SK-N-SH treated with all-trans-retinoic acid at 6 μM for 48 hours (cell line): ENCODE measurements around the gene OPA3.

Experiments used
- ATAC-seq: fragments of 200-7000 bp; cut with Tn5 transposase; 3 replicates; pipeline ENCODE4 v1.9.1; 2020; ENCODE audit warnings: mild to moderate bottlenecking, moderate library complexity
- ARNTL ChIP-seq: fragments of 450-650 bp; formaldehyde crosslinking; IDR thresholded peaks from 2 replicates; pipeline ENCODE4 v1.5.0; 2020; ENCODE audit warnings: low read depth, mild to moderate bottlenecking, moderate library complexity, borderline replicate concordance
- CSDC2 ChIP-seq: fragments of 250-450 bp; sonication (Bioruptor Pico); IDR thresholded peaks from 2 replicates; pipeline ENCODE4 v1.5.0; 2020; ENCODE audit warnings: mild to moderate bottlenecking, moderate library complexity
- GLIS3 ChIP-seq: fragments of 250-450 bp; sonication (Bioruptor Pico); IDR thresholded peaks from 2 replicates; pipeline ENCODE4 v1.5.0; 2020; ENCODE audit warnings: mild to moderate bottlenecking, moderate library complexity
- ISL1 ChIP-seq: fragments of 250-450 bp; sonication (Bioruptor Pico); IDR thresholded peaks from 2 replicates; pipeline ENCODE4 v2.1.2; 2022; ENCODE audit warnings: mild to moderate bottlenecking, moderate library complexity
- OSR1 ChIP-seq: fragments of 250-450 bp; sonication (Bioruptor Pico); IDR thresholded peaks from 2 replicates; pipeline ENCODE4 v1.8.0; 2022; ENCODE audit warnings: moderate library complexity, mild to moderate bottlenecking, inconsistent platforms
- POU6F1 ChIP-seq: fragments of 250-450 bp; sonication (Bioruptor Pico); IDR thresholded peaks from 2 replicates; pipeline ENCODE4 v1.8.0; 2021; ENCODE audit warnings: low read depth, mild to moderate bottlenecking, moderate library complexity, borderline replicate concordance
- PPARA ChIP-seq: fragments of 250-450 bp; sonication (Bioruptor Pico); IDR thresholded peaks from 2 replicates; pipeline ENCODE4 v1.5.0; 2020; ENCODE audit warnings: mild to moderate bottlenecking, borderline replicate concordance
- RARB ChIP-seq: fragments of 250-450 bp; sonication (Bioruptor Pico); IDR thresholded peaks from 2 replicates; pipeline ENCODE4 v1.8.0; 2021; ENCODE audit warnings: mild to moderate bottlenecking, moderate library complexity
- SNAI2 ChIP-seq: fragments of 250-450 bp; sonication (Bioruptor Pico); IDR thresholded peaks from 2 replicates; pipeline ENCODE4 v1.5.0; 2020; ENCODE audit warnings: mild to moderate bottlenecking, moderate library complexity
- TCF4 ChIP-seq: fragments of 250-450 bp; sonication (Bioruptor Pico); IDR thresholded peaks from 2 replicates; pipeline ENCODE4 v1.8.0; 2021; ENCODE audit warnings: mild to moderate bottlenecking, moderate library complexity, borderline replicate concordance
- TOX ChIP-seq: fragments of 250-450 bp; sonication (Bioruptor Pico); IDR thresholded peaks from 2 replicates; pipeline ENCODE4 v1.8.0; 2021; ENCODE audit warnings: mild to moderate bottlenecking, moderate library complexity, borderline replicate concordance
- TSHZ2 ChIP-seq: fragments of 250-450 bp; sonication (Bioruptor Pico); IDR thresholded peaks from 2 replicates; pipeline ENCODE4 v1.5.0; 2020; ENCODE audit warnings: mild to moderate bottlenecking, moderate library complexity
- ZFP3 ChIP-seq: fragments of 250-450 bp; sonication (Bioruptor Pico); IDR thresholded peaks from 2 replicates; pipeline ENCODE4 v1.5.0; 2020; ENCODE audit warnings: mild to moderate bottlenecking, moderate library complexity
- ZFP30 ChIP-seq: fragments of 450-650 bp; formaldehyde crosslinking; IDR thresholded peaks from 2 replicates; pipeline ENCODE4 v1.5.0; 2022; ENCODE audit warnings: mild to moderate bottlenecking, moderate library complexity
- ZNF565 ChIP-seq: fragments of 450-650 bp; formaldehyde crosslinking; conservative IDR thresholded peaks from 2 replicates; pipeline ENCODE4 v1.5.0; 2020; ENCODE audit warnings: low read depth, mild to moderate bottlenecking, moderate library complexity
- ZNF70 ChIP-seq: fragments of 450-650 bp; formaldehyde crosslinking; IDR thresholded peaks from 2 replicates; pipeline ENCODE4 v1.5.0; 2020; ENCODE audit warnings: mild to moderate bottlenecking, moderate library complexity
- TF ChIP-seq, protein P1 (sequence below): fragments of 250-450 bp; sonication (Bioruptor Pico); IDR thresholded peaks from 2 replicates; pipeline ENCODE4 v1.5.1; 2020; ENCODE audit warnings: low read depth, mild to moderate bottlenecking, moderate library complexity
- TF ChIP-seq, protein P2 (sequence below): fragments of 250-450 bp; sonication (Bioruptor Pico); IDR thresholded peaks from 2 replicates; pipeline ENCODE4 v1.5.1; 2021; ENCODE audit warnings: mild to moderate bottlenecking, moderate library complexity

Gene OPA3

DNA sequence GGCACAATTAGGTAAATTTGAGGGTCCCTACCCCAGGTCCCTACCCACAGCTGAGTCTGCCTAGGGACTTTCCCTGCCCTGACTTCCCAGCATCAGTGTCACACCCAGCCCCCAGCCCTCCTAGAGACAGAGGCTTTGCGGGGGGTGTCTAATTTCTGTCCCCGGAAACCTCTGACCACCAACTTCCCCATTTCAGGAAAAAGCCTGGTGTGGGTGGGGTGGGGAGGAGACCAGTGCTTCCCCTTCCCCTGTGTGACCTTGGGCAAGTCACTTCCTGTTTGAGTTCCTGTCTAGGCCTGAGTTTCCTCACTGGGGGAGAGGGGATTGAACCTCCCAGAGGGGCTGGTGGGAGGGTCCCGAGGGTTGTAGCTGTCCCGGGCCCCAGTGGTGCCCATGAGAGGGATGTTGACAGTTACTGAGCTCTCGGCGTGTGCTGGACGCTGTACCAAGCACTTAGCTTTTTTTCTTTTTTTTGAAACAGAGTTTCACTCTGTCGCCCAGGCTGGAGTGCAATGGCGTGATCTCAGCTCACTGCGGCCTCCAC is 69.4 kb downstream of the OPA3 start:
- no peak for ATAC-seq
- TF ChIP-seq SNAI2 (CRISPR knock-in tag) (no peak), ZFP30 (CRISPR knock-in tag) (no peak), GLIS3 (CRISPR knock-in tag) (no peak), OSR1 (CRISPR knock-in tag) (no peak), CSDC2 (CRISPR knock-in tag) (no peak), ZFP3 (no peak), ZNF565 (CRISPR knock-in tag) (no peak), ISL1 (CRISPR knock-in tag) (no peak), POU6F1 (CRISPR knock-in tag) (no peak)

DNA sequence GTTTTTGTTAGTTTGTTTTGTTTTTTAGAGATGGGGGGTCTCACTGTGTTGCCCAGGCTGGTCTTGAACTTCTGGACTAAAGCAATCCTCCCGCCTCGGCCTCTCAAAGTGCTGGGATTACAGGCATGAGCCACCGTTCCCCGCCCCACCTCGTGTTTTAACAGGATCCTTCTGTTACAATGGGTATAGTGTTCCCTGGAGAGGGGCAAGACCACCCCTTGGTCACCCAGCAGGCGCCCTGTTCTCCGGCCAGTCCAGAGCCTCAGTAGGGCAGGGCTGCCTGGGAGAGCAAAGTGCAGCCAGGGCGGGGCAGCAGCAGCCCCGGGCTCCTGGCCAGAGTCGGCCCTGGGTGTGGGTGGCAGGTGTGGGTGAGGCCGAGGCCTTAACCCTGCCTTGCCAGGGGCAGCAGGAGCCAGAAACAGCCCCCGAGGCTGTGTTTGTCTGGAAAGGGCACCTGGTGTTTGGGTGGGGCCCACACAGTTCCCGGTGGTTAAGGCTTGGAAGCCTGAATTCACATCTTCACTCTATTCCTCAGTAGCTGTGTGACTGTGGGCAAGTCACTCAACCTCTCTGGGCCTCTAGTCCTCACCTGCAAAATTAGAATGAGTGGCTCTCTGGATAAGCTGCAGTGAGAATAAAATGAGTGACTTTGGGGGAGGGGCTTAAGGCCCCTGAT is 70.1 kb downstream of the OPA3 start:
- ATAC-seq: no peak
- TF ChIP-seq, protein P1, sequence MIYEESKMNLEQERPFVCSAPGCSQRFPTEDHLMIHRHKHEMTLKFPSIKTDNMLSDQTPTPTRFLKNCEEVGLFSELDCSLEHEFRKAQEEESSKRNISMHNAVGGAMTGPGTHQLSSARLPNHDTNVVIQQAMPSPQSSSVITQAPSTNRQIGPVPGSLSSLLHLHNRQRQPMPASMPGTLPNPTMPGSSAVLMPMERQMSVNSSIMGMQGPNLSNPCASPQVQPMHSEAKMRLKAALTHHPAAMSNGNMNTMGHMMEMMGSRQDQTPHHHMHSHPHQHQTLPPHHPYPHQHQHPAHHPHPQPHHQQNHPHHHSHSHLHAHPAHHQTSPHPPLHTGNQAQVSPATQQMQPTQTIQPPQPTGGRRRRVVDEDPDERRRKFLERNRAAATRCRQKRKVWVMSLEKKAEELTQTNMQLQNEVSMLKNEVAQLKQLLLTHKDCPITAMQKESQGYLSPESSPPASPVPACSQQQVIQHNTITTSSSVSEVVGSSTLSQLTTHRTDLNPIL (CRISPR knock-in tag): no peak
- TF ChIP-seq, all 23 proteins: peak for 0

DNA sequence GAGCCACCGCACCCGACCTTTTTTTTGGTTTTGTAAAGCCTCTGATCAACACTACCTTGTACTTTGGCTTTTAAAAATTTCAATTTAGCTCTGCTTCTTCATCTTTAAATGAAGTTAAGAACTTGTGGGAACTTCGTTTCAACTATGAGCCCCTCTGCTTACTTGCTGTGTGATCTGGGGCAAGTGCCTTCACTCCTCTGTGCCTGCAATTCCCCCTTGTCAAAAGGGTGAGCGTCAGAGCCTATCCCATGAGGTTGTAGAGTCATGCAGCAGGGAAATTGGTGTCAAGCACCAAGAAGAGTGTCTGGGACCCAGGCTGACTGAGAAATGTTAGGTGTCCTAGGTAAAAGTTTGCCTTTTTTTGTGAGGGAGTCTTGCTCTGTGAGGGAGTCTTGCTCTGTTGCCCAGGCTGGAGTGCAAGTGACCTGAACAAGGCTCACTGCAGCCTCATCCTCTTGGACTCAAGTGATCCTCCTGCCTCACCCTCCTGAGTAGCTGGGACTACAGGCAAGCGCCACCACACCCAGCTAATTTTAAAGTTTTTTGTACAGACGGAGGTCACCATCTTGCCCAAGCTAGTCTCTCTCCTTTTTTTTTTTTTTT is 71.6 kb downstream of the OPA3 start:
- no peak for ATAC-seq
- TF ChIP-seq, protein P1 (CRISPR knock-in tag): no peak
- TF ChIP-seq RARB (no peak), ZFP3 (no peak), TSHZ2 (CRISPR knock-in tag) (no peak), ARNTL (CRISPR knock-in tag) (no peak), GLIS3 (CRISPR knock-in tag) (no peak), OSR1 (CRISPR knock-in tag) (no peak), POU6F1 (CRISPR knock-in tag) (no peak), PPARA (CRISPR knock-in tag) (no peak), ZFP30 (CRISPR knock-in tag) (no peak), ZNF565 (CRISPR knock-in tag) (no peak), TOX (no peak), ISL1 (CRISPR knock-in tag) (no peak), TCF4 (no peak), ZNF70 (no peak)
- TF ChIP-seq, protein P2, sequence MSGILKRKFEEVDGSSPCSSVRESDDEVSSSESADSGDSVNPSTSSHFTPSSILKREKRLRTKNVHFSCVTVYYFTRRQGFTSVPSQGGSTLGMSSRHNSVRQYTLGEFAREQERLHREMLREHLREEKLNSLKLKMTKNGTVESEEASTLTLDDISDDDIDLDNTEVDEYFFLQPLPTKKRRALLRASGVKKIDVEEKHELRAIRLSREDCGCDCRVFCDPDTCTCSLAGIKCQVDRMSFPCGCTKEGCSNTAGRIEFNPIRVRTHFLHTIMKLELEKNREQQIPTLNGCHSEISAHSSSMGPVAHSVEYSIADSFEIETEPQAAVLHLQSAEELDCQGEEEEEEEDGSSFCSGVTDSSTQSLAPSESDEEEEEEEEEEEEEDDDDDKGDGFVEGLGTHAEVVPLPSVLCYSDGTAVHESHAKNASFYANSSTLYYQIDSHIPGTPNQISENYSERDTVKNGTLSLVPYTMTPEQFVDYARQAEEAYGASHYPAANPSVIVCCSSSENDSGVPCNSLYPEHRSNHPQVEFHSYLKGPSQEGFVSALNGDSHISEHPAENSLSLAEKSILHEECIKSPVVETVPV (CRISPR knock-in tag): no peak
- TF ChIP-seq, all 23 proteins: peak for 0
